Liver (tissue), 9 donors: ENCODE measurements around the gene COLEC12. TPM values are rescaled to one million over a fixed set of nuclear protein-coding genes. Genes with fewer than 3 reads are reported as not detected.

Experiments used
- DNase-seq: peaks from one replicate; pipeline ENCODE4 v3.0.0-alpha.2; 2017; ENCODE audit warnings: low spot score
- H3K27ac ChIP-seq, 2 donors: one replicate each; pipeline ENCODE4 v1.7.0; 2013; ENCODE audit warnings: inconsistent platforms in 2 of 2, low read length in 2 of 2, control low read depth in 1 of 2, low read depth in 1 of 2, mild to moderate bottlenecking in 1 of 2
- H3K27me3 ChIP-seq, 4 donors: one replicate each; pipeline versions ENCODE4 v1.6.1 to v1.7.0; 2013; ENCODE audit warnings: low read length in 3 of 4, inconsistent platforms in 1 of 4, mild to moderate bottlenecking in 1 of 4, moderate library complexity in 1 of 4; ENCODE audit not compliant: control insufficient read depth in 4 of 4, insufficient read depth in 4 of 4
- H3K36me3 ChIP-seq, 4 donors: one replicate each; pipeline versions ENCODE4 v1.6.1 to v1.7.0; 2013; ENCODE audit warnings: low read length in 3 of 4, mild to moderate bottlenecking in 3 of 4, low read depth in 1 of 4, moderate library complexity in 1 of 4; ENCODE audit not compliant: control insufficient read depth in 4 of 4, insufficient read depth in 3 of 4
- H3K4me1 ChIP-seq, 4 donors: one replicate each; pipeline versions ENCODE4 v1.6.1 to v1.7.0; 2013; ENCODE audit warnings: low read length in 3 of 4, mild to moderate bottlenecking in 3 of 4, moderate library complexity in 1 of 4; ENCODE audit not compliant: control insufficient read depth in 4 of 4, insufficient read depth in 4 of 4
- H3K4me3 ChIP-seq, 3 donors: one replicate each; pipeline versions ENCODE4 v1.6.1 to v1.7.0; 2013; ENCODE audit warnings: low read length in 3 of 3, control low read depth in 1 of 3, low read depth in 1 of 3, mild to moderate bottlenecking in 1 of 3
- H3K9ac ChIP-seq, 2 donors: one replicate each; pipeline ENCODE4 v1.7.0; 2013; ENCODE audit warnings: low read length in 2 of 2, mild to moderate bottlenecking in 2 of 2, moderate library complexity in 2 of 2, control low read depth in 1 of 2, low read depth in 1 of 2
- H3K9me3 ChIP-seq, 4 donors: one replicate each; pipeline versions ENCODE4 v1.6.1 to v1.7.0; 2013; ENCODE audit warnings: low read length in 3 of 4; ENCODE audit not compliant: control insufficient read depth in 4 of 4
- EGR1 ChIP-seq, 2 donors: IDR thresholded peaks; 2 replicates each; pipeline ENCODE4 v1.6.1; 2016 to 2018; ENCODE audit warnings: antibody characterized with exemption in 2 of 2, low read depth in 2 of 2
- FOXA1 ChIP-seq: IDR thresholded peaks from 2 replicates; pipeline ENCODE4 v1.6.1; 2016; ENCODE audit warnings: antibody characterized with exemption
- FOXA2 ChIP-seq: IDR thresholded peaks from 2 replicates; pipeline ENCODE4 v1.6.1; 2016; ENCODE audit warnings: antibody characterized with exemption
- GABPA ChIP-seq, 2 donors: IDR thresholded peaks in 1 of 2; conservative IDR thresholded peaks in 1 of 2; 2 replicates each; pipeline ENCODE4 v1.6.1; 2016; ENCODE audit warnings: antibody characterized with exemption in 2 of 2, mild to moderate bottlenecking in 1 of 2, moderate library complexity in 1 of 2
- HNF4A ChIP-seq, 2 donors: conservative IDR thresholded peaks; 2 replicates each; pipeline ENCODE4 v1.6.1; 2016; ENCODE audit warnings: antibody characterized with exemption in 2 of 2, mild to moderate bottlenecking in 2 of 2
- HNF4G ChIP-seq: IDR thresholded peaks from 2 replicates; pipeline ENCODE4 v1.6.1; 2016; ENCODE audit warnings: antibody characterized with exemption
- JUND ChIP-seq, 2 donors: IDR thresholded peaks; 2 replicates each; pipeline ENCODE4 v1.6.1; 2016; ENCODE audit warnings: antibody characterized with exemption in 2 of 2
- NR2F2 ChIP-seq: IDR thresholded peaks from 2 replicates; pipeline ENCODE4 v1.6.1; 2016; ENCODE audit warnings: antibody characterized with exemption
- RAD21 ChIP-seq, 2 donors: IDR thresholded peaks; 2 replicates each; pipeline ENCODE4 v1.6.1; 2016; ENCODE audit warnings: antibody characterized with exemption in 2 of 2, mild to moderate bottlenecking in 2 of 2
- RXRA ChIP-seq, 2 donors: IDR thresholded peaks; 2 replicates each; pipeline ENCODE4 v1.6.1; 2017 to 2018; ENCODE audit warnings: antibody characterized with exemption in 2 of 2, mild to moderate bottlenecking in 1 of 2
- SP1 ChIP-seq: IDR thresholded peaks from 2 replicates; pipeline ENCODE4 v1.6.1; 2018; ENCODE audit warnings: antibody characterized with exemption, mild to moderate bottlenecking
- YY1 ChIP-seq: IDR thresholded peaks from 2 replicates; pipeline ENCODE4 v1.6.1; 2016; ENCODE audit warnings: antibody characterized with exemption, mild to moderate bottlenecking
- WGBS: extraction: QIAGEN DNeasy Blood & Tissue Kit; methylation state at CpG from one replicate; pipeline ENCODE4 v1.1.7; 2013; 5-methylcytosine and 5-hydroxymethylcytosine counted together
- polyA plus RNA-seq, 2 donors: library from polyadenylated mRNA; stranded (reverse) in 1 of 2; unstranded in 1 of 2; fragments of 200-250 nt in 1 of 2; fragments of >200 nt in 1 of 2; fragmentation: Nextera tagmentation in 1 of 2; extraction: Ambion mirVana in 1 of 2; gene quantifications; one replicate each; pipeline versions ENCODE4 v1.2.1 to v1.2.3, GENCODE V29; 2013 to 2015
- total RNA-seq, 2 donors: library from RNA; depleted of rRNA; stranded (reverse); fragments of >200 nt; gene quantifications; one replicate each; pipeline ENCODE4 v1.2.3, GENCODE V29; 2014
- TF ChIP-seq, protein P1 (sequence below): IDR thresholded peaks from 2 replicates; pipeline ENCODE4 v1.6.1; 2016; ENCODE audit warnings: antibody characterized with exemption
- TF ChIP-seq, protein P2 (sequence below): fragments of 150-350 bp; IDR thresholded peaks from 2 replicates; pipeline ENCODE4 v1.5.1; 2017; ENCODE audit warnings: improper control_type of control experiment, low read depth, low read length; ENCODE audit not compliant: missing input control
- TF ChIP-seq, protein P3 (sequence below): IDR thresholded peaks from 2 replicates; pipeline ENCODE4 v1.6.1; 2016; ENCODE audit warnings: antibody characterized with exemption
- TF ChIP-seq, protein P4 (sequence below): IDR thresholded peaks from 2 replicates; pipeline ENCODE4 v1.6.1; 2016; ENCODE audit warnings: antibody characterized with exemption, mild to moderate bottlenecking
- TF ChIP-seq, protein P5 (sequence below): IDR thresholded peaks from 2 replicates; pipeline ENCODE4 v1.6.1; 2016; ENCODE audit warnings: antibody characterized with exemption
- donor health status: healthy.
- donor health status: healthy.
- donor health status: healthy.
- donor health status: healthy.
- donor health status: healthy.

Gene COLEC12
- total and polyA plus RNA-seq, 4 donors, result 0.03 to 1.6 (median 0.28) TPM

DNA sequence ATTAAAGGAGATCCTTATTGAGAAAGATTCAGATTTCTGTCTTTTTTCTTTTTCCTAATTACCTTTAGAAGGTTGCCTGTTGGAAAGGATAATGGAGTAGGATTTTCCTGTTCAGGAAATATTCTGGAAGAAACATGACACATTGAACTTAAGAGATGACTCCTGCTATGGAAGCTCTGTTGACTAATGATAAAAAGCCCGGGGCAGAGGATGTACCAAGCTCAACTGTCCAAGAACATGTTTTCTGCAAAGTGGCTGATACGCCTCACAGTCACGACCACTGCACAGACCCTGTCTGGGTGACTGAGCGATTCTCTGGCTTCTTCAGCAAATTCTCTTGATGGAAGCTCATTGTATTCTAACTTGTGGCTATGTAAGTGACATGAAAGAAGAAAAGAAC is 146.5 kb downstream of the COLEC12 start:
- no peak overlapping the region for H3K9ac ChIP-seq
- TF ChIP-seq, protein P1, sequence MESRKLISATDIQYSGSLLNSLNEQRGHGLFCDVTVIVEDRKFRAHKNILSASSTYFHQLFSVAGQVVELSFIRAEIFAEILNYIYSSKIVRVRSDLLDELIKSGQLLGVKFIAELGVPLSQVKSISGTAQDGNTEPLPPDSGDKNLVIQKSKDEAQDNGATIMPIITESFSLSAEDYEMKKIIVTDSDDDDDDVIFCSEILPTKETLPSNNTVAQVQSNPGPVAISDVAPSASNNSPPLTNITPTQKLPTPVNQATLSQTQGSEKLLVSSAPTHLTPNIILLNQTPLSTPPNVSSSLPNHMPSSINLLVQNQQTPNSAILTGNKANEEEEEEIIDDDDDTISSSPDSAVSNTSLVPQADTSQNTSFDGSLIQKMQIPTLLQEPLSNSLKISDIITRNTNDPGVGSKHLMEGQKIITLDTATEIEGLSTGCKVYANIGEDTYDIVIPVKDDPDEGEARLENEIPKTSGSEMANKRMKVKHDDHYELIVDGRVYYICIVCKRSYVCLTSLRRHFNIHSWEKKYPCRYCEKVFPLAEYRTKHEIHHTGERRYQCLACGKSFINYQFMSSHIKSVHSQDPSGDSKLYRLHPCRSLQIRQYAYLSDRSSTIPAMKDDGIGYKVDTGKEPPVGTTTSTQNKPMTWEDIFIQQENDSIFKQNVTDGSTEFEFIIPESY, result no peak
- TF ChIP-seq NR2F2 (no peak), EGR1 (IDR thresholded peaks at IDR 0.05; ENCODE audit: low read depth in 2 of 2) (no peak), FOXA1 (no peak), JUND (IDR thresholded peaks at IDR 0.05) (no peak), SP1 (no peak), RAD21 (IDR thresholded peaks at IDR 0.05) (no peak), HNF4G (no peak), GABPA (IDR thresholded peaks at IDR 0.05 in 1 of 2, conservative IDR thresholded peaks at IDR 0.05 in 1 of 2) (no peak), YY1 (no peak), FOXA2 (no peak), RXRA (IDR thresholded peaks at IDR 0.05) (no peak)
- TF ChIP-seq, protein P2, sequence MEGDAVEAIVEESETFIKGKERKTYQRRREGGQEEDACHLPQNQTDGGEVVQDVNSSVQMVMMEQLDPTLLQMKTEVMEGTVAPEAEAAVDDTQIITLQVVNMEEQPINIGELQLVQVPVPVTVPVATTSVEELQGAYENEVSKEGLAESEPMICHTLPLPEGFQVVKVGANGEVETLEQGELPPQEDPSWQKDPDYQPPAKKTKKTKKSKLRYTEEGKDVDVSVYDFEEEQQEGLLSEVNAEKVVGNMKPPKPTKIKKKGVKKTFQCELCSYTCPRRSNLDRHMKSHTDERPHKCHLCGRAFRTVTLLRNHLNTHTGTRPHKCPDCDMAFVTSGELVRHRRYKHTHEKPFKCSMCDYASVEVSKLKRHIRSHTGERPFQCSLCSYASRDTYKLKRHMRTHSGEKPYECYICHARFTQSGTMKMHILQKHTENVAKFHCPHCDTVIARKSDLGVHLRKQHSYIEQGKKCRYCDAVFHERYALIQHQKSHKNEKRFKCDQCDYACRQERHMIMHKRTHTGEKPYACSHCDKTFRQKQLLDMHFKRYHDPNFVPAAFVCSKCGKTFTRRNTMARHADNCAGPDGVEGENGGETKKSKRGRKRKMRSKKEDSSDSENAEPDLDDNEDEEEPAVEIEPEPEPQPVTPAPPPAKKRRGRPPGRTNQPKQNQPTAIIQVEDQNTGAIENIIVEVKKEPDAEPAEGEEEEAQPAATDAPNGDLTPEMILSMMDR, result no peak
- TF ChIP-seq, protein P3, sequence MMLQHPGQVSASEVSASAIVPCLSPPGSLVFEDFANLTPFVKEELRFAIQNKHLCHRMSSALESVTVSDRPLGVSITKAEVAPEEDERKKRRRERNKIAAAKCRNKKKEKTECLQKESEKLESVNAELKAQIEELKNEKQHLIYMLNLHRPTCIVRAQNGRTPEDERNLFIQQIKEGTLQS, result no peak
- TF ChIP-seq, protein P4, sequence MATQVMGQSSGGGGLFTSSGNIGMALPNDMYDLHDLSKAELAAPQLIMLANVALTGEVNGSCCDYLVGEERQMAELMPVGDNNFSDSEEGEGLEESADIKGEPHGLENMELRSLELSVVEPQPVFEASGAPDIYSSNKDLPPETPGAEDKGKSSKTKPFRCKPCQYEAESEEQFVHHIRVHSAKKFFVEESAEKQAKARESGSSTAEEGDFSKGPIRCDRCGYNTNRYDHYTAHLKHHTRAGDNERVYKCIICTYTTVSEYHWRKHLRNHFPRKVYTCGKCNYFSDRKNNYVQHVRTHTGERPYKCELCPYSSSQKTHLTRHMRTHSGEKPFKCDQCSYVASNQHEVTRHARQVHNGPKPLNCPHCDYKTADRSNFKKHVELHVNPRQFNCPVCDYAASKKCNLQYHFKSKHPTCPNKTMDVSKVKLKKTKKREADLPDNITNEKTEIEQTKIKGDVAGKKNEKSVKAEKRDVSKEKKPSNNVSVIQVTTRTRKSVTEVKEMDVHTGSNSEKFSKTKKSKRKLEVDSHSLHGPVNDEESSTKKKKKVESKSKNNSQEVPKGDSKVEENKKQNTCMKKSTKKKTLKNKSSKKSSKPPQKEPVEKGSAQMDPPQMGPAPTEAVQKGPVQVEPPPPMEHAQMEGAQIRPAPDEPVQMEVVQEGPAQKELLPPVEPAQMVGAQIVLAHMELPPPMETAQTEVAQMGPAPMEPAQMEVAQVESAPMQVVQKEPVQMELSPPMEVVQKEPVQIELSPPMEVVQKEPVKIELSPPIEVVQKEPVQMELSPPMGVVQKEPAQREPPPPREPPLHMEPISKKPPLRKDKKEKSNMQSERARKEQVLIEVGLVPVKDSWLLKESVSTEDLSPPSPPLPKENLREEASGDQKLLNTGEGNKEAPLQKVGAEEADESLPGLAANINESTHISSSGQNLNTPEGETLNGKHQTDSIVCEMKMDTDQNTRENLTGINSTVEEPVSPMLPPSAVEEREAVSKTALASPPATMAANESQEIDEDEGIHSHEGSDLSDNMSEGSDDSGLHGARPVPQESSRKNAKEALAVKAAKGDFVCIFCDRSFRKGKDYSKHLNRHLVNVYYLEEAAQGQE, result no peak
- TF ChIP-seq, protein P5, sequence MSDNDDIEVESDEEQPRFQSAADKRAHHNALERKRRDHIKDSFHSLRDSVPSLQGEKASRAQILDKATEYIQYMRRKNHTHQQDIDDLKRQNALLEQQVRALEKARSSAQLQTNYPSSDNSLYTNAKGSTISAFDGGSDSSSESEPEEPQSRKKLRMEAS, result no peak
- no peak overlapping the region for H3K27ac ChIP-seq
- 58% methylated on average over 4 of the region's 4 CpGs for WGBS
- H3K27me3 ChIP-seq, result peaks cover 0 to 6% (median 0%) of the 10 kb centered on the region in 4 donors
- DNase-seq, result no peak
- H3K9me3 ChIP-seq, result no peaks in the 10 kb centered on the region
- H3K4me3 ChIP-seq, result no peak overlapping the region
- H3K4me1 ChIP-seq, result no peaks in the 10 kb centered on the region
- no peaks in the 10 kb centered on the region for H3K36me3 ChIP-seq

DNA sequence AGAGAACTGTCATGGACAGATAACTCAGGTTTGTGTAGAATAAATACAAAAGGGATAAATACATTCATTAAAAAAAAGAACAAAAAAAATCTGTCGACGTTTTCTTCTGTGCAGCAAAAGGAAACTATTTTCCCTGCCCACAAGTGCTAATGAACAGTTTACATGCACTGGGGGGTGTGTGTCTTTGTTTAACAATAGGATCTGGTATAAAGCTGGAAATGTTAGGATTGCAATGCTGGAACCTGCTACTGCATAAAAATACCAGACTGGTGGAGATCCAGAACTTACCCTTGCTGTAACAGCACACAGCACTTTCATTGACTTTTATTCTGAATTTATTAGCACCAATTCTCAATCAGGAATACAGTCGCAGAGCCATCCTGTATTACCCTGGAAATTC is 148.1 kb downstream of the COLEC12 start:
- no peaks in the 10 kb centered on the region for H3K4me1 ChIP-seq
- H3K36me3 ChIP-seq, result no peaks in the 10 kb centered on the region
- peaks cover 0 to 6% (median 0%) of the 10 kb centered on the region in 4 donors for H3K27me3 ChIP-seq
- H3K9me3 ChIP-seq, result no peaks in the 10 kb centered on the region
- H3K4me3 ChIP-seq, result no peak overlapping the region
- 79% methylated on average over 3 of the region's 3 CpGs for WGBS
- no peak overlapping the region for H3K9ac ChIP-seq
- DNase-seq, result no peak
- H3K27ac ChIP-seq, result no peak overlapping the region
- TF ChIP-seq, protein P4, result no peak
- no peak for TF ChIP-seq FOXA2
- TF ChIP-seq, protein P1, result no peak
- TF ChIP-seq HNF4A (conservative IDR thresholded peaks at IDR 0.05), result no peak
- TF ChIP-seq SP1, result no peak
